HG02571 (cell line): ENCODE measurements around the gene NDUFS6.

Source experiments
- ATAC-seq: cut with Tn5 transposase; IDR thresholded peaks from one replicate; pipeline ENCODE4 v1.9.1; 2021; ENCODE audit warnings: mild to moderate bottlenecking, moderate library complexity; ENCODE audit not compliant: unreplicated experiment

Gene NDUFS6

DNA sequence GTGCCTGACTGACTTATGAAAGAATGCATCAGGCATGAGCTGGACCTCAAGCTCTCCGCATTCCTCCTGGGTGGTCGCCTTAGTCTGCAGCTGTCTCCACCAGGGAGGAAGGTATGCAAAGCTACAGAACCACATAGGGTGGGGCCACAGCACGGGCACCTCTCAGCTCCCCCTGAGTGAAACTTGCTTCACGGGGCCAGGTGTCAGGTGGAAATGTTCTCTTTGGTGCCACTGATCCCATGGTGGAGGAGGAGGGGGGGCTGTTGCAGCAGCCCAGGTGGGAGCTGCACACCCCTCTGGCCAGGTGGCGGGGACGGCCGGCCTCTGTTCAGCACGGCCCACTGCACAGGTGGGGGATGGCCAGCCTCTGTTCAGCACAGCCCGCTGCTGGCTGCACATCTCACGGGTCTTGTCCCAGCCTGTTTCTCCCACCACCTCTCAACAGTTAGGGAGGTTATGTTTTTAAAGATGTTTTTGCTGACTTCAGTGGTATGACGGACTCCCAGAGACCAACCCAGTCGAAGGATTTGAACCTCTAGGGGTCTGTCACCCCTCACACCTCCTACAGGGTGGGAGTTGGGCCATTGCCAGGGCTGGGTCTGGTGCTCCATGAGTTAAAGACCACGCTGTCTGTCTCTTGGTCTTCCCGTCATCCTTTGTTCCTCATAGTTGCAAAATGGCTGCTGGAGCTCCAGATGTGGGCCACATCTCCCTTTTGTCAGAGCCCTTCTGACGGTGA, 35.9 kb upstream of the NDUFS6 start:
- ATAC-seq: peak; percentile 90

DNA sequence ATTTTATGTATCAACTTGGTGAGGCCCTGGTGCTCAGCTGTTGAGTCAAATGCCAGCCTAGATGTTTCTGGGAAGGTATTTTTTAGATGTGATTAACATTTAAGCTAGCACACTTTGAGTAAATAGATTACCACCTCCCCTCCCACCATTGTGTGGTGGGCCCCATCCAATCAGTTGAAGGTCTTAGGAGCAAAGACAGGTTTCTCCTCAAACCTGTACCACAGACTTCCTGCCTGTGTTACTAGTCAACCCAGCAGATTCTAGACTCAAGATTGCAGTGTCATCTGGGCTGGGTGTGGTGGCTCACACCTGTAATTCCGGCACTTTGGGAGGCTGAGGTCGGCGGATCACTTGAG, 35.3 kb upstream of the NDUFS6 start:
- ATAC-seq: no peak

- no peak for ATAC-seq
Measured at GRCh38 chr5:1767524-1768282, 33.5 kb upstream of the NDUFS6 start.

- ATAC-seq: no peak
Measured at GRCh38 chr5:1768283-1769000, 32.8 kb upstream of the NDUFS6 start.

DNA sequence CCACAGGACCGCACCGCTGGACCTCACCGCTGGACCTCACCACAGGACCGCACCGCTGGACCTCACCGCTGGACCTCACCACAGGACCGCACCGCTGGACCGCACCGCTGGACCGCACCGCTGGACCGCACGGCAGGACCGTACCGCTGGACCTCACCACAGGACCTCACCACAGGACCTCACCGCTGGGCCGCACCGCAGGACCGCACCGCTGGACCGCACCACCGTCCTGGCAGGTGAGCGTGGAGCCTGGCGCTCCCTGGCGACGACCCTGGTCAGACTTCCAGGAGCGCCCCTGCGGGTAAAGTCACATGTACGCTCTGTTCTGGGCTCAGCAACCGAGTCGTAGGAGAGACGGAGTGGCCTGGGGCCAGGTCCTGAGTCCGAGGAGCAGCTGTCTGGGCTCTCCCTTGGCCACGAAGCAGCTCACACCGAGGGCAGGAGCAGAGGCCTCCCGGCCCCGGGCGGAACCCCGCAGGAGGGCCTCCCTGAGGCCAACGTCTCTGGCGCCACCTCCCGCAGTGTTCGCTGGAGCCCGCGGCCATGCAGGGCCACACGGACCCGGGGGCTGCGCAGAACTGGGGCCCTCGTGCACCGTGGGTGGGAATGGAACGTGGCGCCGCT, 32.1 kb upstream of the NDUFS6 start:
- no peak for ATAC-seq

DNA sequence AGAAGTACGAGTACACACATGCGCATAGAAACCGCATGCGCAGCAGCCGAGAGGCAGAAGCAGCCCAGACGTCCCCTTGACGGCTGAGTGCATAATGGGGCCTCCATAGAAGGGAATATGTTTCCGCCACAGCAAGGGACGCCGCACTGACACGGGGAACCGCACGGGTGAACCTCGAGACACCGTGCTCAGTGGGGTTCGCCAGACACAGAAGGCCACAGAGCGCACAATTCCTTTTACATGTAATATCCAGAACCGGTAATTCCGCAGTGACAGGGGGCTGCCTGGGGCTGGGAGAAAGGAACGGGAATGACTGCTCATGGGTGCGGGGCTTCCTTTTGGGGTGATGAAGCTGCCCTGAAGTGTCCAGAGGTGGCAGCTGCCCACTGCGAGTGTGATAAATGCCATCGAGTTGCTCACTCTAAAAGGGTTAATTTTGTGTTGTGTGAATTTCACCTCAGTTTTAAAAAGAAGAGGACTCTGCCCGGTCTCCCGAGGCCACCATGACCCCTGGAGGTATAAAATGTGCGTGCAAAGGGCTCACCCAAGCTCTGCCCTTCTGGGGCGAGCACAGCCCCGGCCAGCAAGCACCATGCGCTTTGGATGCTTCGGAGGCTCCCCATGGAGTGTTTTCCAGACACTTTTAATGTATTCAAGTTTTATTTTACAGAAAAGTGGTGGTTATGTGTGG, 31.3 kb upstream of the NDUFS6 start:
- ATAC-seq: no peak

DNA sequence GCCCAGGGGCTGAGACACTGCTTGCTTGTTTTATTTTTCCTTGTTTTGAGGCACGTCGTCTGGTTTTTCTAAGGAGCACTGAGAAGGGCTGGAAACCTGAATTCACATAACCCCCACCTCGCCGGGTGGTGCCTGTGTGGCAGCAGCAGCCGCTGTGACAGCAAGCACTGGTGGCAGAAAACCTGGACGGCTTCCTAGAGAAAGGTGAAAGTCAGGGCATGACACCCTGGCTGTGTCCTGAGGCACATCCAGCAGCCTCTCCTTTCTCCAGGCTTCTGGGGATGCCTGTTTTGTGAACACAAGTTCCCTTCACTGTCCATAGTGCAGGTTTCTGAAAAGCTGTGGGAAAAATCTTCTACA, 30.8 kb upstream of the NDUFS6 start:
- no peak for ATAC-seq

DNA sequence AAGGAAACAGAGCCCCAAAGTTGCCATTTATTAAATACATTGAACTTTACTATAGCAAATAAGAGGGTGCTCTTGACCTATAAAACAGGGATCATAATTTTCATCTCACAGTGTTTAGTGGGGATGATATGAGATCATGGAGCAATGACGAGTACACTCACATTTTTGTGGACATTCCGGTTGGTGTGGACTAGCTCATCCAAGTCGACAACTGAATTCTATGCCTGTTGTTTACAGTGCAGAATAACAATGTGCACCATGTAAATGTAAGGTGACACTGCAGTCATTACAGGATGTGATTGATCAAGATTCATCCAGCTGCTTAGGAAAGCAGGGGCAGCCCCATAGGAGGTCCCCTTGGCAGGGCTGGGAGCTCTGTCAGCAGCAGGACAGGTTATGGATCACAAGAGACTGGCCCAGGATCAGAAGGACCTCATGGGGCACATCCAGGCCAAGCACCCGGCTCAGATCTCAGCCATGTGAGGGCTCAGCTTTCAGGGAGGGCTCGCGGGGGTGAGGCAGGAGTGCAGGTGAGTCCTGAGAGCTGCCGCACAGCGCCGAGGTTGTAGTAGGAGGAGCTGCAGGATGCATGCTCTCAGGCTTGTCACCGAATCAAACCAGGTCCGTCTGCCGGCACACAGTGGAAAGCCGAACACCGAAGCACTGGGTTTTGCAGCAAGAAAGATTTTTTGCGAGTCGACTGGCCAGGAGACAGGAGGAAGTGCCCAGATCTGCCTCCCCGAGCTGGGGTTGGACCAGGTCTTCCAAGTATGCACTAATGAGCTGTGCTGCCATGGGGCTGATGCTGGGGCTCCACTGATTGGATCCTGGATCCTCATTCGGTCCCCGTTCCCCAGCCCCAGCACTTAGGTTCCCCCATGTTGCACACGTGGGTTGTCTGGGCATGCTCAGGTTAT, 29.8 kb upstream of the NDUFS6 start:
- no peak for ATAC-seq

GRCh38 chr5:1772634-1773033, 28.6 kb upstream of the NDUFS6 start:
- no peak for ATAC-seq

DNA sequence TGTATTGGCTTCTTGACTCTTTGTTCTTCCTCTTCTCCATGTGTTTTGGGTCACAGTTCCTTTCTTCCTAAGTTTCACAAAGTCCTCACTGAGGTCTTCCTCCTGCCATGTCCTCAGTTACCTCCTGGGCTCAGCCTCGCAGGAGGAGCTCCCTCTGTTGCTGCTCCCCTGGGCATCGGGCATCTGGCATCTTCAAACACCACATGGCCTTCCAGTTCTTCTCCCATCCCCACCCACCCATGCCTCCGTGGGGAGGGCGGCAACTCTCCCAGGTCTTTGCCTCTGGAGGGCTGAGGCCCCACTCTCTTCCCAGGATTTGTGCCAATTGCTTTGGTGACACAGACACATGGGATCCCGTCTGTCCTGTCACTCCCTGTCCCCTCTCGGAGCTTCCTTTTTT, 24.4 kb upstream of the NDUFS6 start:
- ATAC-seq: no peak

- ATAC-seq: no peak
Measured at GRCh38 chr5:1777281-1778137, 23.7 kb upstream of the NDUFS6 start.

GRCh38 chr5:1778138-1779020, 22.8 kb upstream of the NDUFS6 start:
- ATAC-seq: no peak

- no peak for ATAC-seq
Measured at GRCh38 chr5:1779021-1779680, 22.1 kb upstream of the NDUFS6 start.

DNA sequence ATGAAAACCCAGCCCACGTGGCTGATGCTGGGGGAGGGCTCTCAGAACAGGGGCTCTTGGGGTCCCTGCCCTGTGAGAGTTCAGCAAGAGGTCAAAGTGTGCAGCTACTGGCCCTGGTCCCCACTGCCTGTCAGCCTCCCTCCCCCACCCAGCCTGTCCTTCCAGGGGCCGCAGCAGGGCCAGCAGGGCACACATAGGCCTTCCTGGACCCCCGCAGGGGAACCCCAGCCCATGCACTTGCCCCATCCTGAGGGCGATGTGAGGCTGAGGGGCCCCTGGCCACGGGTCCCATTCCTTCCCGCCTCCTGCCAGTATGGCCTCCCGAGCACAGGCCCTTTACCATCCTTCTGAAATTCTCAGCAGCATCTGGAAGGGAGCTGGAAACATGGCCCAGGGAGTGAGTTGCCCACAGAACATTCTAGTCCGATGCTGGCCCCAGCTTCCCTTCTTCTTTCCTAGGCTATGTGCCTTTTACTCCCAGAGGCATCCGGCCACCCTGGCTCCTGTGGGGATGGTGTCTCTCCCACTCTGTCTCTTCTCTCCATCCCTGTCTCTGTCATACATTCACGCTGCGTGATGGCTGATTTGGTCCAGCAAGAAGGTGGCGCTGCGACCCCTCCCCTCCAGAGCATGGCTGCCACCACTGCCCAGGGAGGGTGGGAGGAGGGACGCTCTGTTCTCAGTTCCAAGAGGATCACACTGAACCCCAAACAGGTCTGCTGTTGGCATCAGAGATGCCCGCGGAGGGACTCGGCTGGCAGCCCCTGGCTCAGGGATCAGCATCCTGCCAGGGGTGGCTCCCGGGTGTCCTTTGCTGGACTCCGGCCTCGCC, 21.2 kb upstream of the NDUFS6 start:
- no peak for ATAC-seq

DNA sequence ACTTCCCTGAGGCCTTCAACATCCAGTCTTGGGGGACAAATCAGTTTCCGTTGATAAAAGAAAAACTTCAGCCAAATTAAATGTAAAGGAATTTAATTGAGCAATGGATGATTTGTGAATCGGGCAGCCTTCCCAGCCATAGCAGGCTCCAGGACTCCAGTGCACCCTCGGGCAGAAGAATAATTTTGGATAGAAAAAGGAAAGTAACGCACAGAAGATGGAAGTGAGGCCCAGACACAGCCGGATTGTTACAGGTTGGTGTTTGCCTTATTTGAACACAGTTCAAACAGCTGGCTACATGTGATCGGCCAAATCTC, 20.6 kb upstream of the NDUFS6 start:
- no peak for ATAC-seq

DNA sequence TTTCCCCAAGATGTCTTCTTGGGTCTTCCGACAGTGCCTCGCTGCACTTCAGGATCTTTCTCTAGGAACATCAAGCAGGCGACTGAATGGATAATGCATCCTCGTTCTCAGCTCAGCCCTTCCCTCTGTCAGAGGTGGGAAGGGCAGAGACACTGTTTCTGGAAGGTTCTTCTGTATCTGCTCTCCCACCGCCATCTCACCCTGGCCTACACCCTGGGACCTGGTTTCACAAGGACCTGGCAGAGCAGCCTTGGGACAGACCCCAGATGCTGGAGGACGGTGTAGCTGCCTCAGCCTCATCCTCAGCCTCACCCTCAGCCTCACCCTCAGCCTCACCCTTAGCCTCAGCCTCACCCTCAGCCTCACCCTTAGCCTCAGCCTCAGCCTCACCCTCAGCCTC, 20.1 kb upstream of the NDUFS6 start:
- no peak for ATAC-seq
